H1 (cell line): ENCODE data around the gene ADIPOQ.
"Not testable (repeated sequence)": the region's sequence is repeated elsewhere in the genome, so short reads cannot be mapped to it uniquely, and the experiment has no call there.

Experiments
- CTCF ChIP-seq, 3 experiments: IDR thresholded peaks; 1 replicate in 2 of 3; 2 replicates in 1 of 3; pipeline versions ENCODE4 v1.5.1 to v1.6.1; 2011; ENCODE audit warnings: low read length in 3 of 3, mild to moderate bottlenecking in 3 of 3, inconsistent platforms in 2 of 3, low read depth in 1 of 3, moderate library complexity in 1 of 3; ENCODE audit not compliant: insufficient read depth in 1 of 3; ENCODE audit errors: control extremely low read depth in 1 of 3
- EGR1 ChIP-seq: IDR thresholded peaks from 2 replicates; pipeline ENCODE4 v1.6.1; 2011; ENCODE audit warnings: low read depth, low read length, borderline replicate concordance
- EZH2 ChIP-seq: fragments of 200-600 bp; sonication (generic); IDR thresholded peaks from 2 replicates; pipeline ENCODE4 v1.7.1; 2012; ENCODE audit warnings: low read depth, mild to moderate bottlenecking, moderate library complexity, low read length, inconsistent platforms; ENCODE audit not compliant: severe bottlenecking
- PHF8 ChIP-seq: fragments of 200-600 bp; sonication (generic); conservative IDR thresholded peaks from 2 replicates; pipeline ENCODE4 v1.7.1; 2012; ENCODE audit warnings: low read depth, mild to moderate bottlenecking, inconsistent platforms, low read length, moderate library complexity

- not testable (repeated sequence) for TF ChIP-seq EGR1; CTCF (IDR thresholded peaks at IDR 0.05; ENCODE audit: control extremely low read depth in 1 of 3, insufficient read depth in 1 of 3, low read depth in 1 of 3, low read length in 3 of 3); PHF8; EZH2
These were observed 20.1 kb upstream of the ADIPOQ start for GRCh38 chr3:186822388-186822759.
